ENCODE measurements around the gene LRAT.

DNA sequence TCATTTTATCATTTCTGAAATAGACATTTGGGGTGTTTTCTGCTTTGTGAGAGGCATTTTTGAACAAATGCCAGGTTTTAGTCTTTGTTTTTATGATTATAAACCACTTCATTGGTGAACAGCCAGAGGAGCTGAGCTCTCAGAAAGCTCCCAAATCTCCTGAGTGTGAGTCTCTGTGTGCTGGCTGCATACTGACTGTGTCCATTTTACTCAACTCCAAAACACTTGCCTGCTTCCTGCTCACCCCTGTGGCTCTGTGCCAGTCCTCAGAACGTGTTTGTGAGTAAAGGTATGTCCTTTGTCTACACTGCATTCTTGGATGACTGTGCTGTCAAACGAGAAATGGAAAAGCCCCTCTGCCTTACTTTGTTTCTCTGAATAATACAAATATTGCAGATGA lies 5.4 kb upstream of the LRAT start:
- TF ChIP-seq GATA2 (IDR thresholded peaks at IDR 0.05; ENCODE audit: low read depth, low read length) = no peak
- no peak for TF ChIP-seq GATA3 (IDR thresholded peaks at IDR 0.05; ENCODE audit: low read depth, low read length)
